NCI-H1417 (cell line): Measurements from ENCODE around the gene KPNA3.
"Not testable (repeated sequence)": the region's sequence is repeated elsewhere in the genome, so short reads cannot be mapped to it uniquely, and the experiment has no call there.

ENCODE experiments used
- DNase-seq, 3 experiments: peaks; one replicate each; lab custom pipeline; 2025; lab: John Stamatoyannopoulos, UW

Gene KPNA3, protein sequence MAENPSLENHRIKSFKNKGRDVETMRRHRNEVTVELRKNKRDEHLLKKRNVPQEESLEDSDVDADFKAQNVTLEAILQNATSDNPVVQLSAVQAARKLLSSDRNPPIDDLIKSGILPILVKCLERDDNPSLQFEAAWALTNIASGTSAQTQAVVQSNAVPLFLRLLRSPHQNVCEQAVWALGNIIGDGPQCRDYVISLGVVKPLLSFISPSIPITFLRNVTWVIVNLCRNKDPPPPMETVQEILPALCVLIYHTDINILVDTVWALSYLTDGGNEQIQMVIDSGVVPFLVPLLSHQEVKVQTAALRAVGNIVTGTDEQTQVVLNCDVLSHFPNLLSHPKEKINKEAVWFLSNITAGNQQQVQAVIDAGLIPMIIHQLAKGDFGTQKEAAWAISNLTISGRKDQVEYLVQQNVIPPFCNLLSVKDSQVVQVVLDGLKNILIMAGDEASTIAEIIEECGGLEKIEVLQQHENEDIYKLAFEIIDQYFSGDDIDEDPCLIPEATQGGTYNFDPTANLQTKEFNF

DNA sequence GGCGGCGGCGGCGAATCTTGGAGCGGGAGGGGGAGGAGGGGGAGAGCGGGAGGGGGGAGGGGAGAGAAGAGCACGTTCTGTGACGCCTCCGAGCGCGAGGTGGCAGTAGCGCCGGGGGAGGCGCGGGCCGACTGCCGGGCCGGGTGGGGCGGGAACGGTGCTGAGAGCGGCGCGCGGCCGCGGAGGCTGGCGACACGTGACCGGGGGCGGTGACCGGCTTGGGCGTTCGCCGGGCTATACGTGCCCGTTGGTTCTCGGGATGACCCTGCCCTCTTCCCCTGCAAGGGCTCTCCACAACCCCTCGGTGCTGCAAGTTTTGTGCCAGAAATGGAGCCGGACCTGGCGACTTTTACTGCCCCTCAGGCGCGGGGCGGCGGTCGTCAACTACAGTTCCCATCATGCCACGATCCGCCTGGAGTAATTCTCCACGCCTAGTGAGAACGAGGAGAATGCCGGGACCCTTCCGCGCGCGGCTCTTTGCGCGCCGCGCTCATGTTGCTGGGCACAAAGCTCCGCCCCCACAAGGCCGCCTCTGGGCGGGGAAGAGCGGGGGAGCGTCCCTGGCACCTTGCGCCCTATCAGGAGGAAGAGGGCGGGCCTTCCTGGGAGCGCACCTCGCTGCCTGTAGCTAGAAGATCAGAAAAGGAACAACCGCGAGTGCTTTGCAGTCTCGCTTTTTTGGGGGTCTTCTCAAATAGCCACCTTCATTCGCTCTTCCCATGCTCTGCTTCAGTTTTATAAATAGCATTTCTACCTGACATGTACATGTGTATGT lies at the start of gene KPNA3:
TSS of gene KPNA3 (minus strand) at position 133 of the 775 bp plus-strand sequence. CDS start 176 bp downstream, outside the sequence.
- peak; percentile 98 to 100 (median 99) for DNase-seq

DNA sequence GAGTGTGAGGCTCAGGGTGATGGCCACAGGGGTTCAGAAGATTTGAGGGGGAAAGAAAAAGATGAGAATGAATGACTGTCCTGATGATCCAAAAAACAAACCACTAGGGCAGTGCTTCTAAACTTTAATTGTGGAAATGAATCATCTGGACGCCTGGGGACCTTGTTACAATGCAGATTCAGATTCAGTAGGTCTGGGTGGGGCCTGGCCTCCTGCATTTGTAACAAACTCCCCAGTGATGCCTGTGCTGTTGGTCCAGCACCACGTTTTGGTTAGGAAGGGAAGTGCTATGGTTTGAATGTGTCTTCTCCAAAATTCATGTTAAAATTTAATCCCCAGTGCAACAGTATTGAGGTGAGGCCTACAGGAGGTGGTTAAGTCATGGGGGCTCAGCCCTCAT lies 49.5 kb upstream of the KPNA3 start:
- no peak for DNase-seq

DNA sequence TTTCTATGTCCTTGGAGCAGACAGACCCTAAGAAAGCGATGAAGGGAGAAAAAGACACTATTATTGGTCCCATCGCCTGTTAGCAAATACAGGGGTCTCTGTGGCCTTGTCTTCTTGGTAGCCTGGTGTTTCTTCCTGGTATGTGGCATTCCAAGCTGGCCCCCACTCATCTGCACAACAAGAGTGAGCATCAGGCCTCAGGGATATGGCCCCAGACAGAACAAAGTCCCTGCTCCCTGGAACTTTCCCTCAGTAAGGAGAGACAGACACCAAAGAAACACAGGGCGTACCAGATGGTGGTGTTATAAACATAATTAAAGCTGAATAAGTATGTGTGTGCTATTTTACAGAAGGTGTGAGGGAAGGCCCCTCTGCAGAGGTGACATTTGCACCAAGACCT lies 48.2 kb upstream of the KPNA3 start:
- DNase-seq: no peak

DNA sequence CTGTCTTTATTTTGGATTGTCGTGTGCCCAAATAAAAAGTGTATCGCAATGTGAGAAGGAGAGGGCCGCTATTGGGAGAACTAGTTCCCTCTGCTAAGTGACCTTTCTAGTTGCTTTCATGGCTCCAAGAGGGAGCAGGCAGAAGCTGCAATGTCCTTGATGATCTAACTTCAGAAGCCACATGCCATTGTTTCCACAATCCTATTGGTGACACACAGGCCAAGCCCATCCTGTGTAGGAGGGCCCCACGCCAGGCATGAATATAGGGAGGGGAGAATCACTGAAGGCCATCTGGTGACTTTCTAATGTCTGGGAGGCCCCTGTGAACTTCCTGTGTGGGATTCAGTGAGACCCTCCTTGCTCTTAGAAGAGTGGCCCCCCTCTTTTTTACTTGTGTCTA lies 47.8 kb upstream of the KPNA3 start:
- no peak for DNase-seq

DNA sequence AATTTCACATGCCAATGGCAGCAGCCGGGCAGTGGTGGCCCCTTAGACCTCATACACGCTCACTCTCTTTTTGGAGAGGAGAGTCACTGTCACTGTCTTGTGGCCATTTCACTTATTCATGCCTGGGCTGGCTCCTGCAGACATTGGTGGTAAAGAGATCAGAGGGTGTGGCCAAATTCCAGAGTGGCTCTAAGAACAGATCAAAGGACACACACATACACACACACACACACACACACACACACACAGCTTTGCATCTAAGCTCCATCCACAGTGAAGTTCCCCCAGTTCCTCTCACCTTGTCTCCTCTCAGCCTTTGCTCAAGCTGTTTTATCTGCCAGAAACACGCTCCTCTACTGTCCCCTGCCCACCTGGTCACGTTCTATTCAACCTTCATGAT lies 46.5 kb upstream of the KPNA3 start:
- DNase-seq: no peak

DNA sequence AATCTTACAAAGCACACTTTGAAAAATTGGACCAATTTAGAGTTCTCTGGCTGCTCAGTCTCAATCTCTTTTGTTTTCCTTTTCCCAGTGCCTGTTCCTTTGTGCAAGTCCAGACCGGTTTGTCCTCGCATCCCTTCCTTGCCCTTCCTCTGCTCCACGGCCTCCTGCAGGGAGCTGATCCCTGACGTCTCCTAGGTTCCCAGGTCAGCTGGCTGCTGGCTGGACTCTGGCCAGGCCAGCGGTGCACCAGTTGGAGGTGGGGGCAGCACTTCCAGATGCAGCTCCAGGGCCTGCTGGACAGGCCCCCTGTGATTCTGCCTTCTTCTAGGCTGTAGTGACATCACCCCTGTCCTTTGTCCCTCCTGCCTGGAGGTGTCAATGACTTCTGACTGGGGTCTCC lies 44.0 kb upstream of the KPNA3 start:
- peak in 2 of 3 experiments; percentile 60 to 82 for DNase-seq

DNA sequence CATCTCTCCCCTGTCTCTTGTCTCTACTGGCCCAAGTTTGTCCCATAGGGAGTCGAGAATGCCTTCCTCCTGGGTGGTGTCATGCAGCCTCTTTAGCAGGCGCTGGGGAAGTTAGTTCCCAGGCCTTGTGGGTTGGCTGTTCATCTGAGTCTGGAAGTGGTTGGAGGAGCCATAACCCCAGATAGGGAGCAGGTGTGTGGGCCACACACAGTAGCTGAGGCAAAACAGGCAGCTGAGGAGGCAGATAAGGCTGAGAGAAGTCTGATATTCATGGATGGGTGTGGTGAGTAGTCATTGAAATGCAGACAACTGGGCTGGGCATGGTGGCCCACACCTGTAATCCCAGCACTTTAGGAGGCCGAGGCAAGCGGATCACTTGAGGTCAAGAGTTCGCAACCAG lies 40.9 kb upstream of the KPNA3 start:
- no peak for DNase-seq

DNA sequence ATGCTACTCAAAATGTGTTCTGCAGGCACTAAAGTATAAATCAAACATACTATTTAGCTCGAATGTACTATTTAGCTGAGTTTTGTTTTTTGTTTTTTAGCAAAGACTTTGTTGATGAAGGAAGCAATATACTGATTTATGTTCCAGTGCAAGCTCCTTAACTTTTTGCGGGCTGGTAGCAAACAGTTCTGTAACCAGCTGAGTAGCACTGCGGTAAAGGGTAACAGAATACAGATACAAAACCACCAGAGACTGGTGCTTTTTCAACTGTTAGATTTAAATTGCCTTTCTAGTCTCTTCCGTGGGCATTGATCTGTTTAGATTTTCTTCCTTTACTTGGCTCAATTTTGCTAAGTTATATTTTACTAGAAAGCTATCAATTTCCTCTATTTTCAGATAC lies 39.0 kb upstream of the KPNA3 start:
- DNase-seq: no peak

DNA sequence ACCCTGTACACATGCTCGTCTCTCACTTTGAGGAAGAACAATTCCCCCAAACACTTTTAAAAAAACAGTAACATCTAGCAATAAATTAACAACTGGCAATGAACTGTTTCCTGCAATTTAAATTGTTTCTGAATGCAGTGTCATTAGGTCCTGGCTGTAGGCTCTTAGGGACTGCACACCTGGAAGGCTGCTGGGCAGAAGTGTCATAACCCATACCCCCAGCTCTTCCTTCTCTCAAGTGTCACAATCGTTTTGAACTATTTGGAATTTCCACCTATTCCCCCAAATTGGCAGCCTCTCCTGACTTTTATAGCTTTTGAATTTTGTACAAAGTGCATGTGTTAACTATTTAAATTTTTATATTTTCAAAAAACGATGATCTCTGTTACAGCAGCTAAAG lies 38.2 kb upstream of the KPNA3 start:
- DNase-seq: no peak

DNA sequence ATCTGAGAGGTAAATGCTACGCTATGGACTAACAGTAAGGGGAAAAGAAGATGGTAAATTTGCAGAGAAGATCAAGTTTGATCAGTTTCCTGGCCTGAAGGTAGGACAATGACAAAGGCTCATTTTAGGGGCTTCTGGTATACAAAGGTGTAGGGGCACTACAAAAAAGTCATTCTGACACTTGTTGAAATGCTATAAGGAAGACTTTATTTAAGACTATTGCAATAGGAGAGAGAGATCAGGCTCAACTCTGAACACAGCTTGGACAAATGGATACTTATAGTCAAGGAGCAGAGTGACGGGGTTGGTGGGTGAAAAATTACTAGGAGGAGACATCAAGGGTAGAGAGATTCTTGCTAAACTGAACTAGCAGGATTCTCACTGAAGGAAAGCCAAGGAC lies 37.2 kb upstream of the KPNA3 start:
- no peak for DNase-seq

DNA sequence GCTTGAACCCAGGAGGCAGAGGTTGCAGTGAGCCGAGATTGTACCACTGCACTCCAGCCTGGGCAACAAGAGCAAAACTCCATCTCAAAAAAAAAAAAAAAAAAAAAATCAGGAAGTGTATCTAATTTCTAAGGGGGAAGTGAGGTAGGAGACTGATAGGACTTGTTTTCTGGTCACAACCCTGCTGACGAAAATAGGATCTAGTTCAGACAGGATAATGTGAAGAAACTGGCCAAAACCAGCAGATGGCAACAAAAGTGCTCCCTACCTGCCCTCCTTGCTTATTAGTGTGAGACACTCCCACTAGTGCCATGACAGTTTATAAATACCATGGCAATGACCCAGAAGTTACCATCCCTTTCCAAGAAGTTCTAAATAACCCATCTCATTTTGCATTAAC lies 36.0 kb upstream of the KPNA3 start:
- peak in 1 of 3 experiments; percentile 16 for DNase-seq

DNA sequence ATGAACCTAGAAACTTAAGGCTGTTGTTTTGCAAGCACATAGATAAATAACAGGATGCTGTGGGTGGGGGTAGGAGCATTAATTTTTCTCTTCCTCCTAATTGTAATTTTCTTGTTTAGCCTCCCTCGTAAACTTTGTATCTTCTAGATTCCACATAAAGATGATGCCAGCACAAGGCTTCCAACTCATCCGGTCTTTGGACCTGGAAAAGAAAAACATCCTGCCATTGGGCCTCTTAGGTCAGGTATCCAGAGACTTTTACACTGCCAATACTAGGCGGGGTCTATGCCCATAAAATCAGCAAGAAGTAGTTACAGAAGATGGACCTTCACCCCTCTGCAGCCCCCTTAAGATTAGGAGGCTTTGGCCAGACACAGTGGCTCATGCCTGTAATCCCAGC lies 35.4 kb upstream of the KPNA3 start:
- no peak for DNase-seq

DNA sequence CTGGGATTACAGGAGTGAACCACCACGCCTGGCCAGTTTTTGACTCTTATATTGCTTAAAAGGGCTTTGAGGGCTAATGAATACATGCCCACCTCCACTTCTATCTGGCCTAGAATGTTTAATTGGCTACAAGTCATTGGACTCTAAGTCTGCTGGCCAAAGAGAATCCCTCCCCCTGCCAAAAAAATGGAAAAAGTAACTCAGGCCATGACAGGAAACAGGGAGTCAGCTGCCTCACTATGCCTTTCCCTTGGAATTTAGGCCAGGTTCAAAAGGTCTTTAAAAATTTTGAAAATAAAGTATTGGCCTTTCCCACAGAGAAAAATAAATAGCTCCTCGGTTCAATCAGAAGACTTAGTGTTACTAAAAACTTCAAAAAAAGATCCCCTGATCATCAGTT lies 34.9 kb upstream of the KPNA3 start:
- DNase-seq: no peak

DNA sequence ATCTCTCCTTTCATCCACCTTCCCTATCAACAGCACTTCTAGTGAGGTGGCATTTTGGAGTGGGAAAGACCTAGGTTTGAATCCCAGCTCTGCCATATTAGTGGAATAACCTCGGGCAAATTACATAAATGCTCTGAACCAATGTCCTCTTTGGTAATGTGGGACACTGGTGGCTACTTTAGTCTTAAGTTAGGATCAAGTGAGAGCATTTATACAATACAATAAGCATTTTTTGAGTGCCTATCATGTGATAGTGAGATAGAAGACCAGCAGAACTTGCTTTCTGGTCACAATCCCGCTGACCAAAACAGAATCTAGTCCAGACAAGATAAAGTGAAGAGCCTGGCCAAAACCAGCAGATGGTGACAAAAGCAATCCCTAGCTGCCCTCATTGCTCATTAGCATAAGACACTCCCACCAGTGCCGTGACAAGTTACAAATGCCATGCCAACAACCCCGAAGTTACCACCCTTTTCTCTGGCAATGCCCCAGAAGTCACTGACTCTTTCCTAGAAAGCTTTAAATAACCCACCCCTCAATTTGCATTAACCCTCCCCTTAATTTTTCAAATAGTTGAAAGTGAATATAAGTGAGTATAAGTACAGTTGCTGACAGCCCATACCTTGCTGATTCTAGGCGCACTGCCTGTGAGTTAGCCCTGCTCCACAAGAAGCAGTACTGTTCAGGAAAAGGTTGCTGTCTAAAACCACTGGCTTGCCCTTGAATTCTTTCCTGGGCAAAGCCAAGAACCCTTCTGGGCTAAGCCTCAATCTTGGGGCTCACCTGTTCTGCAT lies 28.9 kb upstream of the KPNA3 start:
- no peak for DNase-seq

DNA sequence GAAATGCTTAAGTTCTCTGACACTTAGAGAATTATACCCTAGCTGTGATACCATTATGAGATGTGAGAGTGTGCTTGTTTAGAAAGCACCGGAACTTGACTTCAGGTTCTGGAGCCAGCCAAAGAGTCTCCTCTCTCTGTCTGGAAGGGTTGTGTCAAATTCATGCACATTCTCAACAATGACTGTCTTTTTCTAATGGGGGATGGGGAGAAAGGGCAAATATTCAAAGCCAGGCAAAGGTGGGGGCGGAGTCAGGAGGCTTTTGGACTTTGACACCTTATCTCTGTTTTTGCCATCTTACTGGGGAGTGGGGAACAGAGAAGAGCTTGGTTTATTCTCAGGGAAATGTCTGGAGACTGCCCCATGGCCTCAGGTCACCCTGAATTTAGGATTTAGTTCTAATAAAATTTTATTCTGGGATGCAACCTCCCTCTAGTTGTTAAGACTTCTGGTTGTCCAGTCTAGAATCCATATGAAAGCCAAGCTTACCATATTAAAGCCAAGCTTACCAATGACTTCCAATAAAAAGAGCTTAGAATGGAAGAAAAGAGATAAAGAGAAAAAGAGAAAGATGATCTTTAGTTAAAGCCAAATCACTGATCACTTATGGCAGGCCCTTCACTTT lies 28.2 kb upstream of the KPNA3 start:
- no peak for DNase-seq

DNA sequence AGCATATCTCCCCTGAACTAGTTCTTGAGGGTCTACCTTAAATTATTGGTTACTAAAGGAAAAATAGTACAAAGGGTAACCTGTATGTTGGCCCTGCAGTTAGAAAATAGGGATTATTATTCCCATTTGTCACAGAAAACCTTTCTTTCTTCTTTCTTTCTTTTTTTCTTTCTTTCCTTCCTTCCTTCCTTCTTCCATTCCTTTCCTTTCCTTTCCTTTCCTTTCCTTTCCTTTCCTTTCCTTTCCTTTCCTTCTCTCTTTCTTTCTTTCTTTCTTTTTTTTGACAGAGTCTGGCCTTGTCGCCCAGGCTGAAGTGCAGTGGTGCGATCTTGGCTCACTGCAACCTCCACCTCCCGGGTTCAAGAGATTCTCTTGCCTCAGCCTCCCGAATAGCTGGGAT lies 23.6 kb upstream of the KPNA3 start:
- not testable (repeated sequence) for DNase-seq

DNA sequence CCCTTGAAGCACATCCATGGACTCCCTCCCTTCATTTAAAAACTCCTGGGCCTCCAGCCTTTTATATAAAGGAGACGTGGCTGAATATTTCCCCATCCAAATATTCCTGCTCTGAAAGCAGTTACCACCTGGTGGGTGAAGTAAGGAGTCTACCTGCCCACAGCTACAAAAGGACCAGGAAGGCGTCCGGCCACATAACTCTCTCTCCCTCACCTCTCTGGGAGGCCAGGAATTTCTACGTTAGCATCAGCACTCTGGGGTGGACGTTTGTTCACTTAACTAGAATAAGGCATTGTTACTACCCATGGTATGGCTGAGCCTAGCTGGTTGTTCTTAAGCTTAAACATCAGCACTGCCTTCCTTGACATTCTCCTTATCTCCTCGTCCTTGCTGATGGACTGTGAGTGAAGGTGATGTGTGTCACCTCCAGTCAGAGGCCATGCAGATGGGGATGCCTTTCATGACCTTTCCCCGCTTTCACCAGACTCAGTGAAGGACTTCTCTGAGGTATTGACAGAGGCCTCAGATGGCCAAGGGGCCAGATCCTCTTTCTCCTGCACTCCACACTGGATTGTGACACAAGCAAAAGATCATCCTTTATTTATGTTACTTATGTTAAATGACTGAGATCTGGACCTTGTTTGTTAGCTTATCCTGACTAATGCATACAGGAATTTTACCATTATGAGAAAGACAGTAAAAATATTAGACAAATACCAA lies 22.2 kb upstream of the KPNA3 start:
- DNase-seq: no peak

DNA sequence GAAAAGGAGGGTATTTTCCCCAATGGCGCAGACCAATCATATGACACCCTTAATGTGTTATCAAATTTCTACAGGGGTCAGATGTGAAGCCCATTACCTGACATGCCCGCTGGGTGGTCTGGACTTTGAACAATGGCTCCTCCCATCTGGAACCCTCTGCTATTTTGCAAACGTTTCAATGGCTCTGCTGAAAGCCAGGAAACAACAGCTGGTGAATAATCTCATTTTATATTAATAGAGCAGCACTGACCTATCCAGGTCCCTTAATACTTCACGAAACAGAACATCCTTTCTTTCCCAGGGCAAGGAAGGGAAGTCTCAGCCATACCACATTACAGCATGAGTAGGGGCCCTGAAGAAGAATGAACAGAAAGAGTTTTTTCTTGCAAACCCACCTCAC lies 20.3 kb upstream of the KPNA3 start:
- no peak for DNase-seq

DNA sequence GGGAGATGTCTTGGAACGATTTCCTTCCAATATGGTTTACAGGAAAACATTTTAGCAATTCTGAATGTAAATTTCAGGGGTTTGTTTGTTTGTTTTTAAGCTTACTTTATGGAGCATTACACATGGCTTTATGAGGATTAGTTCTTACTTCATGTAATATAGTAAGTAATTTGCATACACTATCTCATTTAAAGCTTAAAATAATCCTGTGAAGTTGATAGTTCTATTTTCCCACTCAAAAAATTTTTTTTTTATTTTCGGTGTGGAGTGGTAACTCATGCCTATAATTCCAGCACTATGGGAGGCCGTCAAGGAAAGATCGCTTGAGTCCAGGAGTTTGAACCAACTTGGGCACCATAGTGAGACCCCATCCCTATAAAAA lies 19.0 kb upstream of the KPNA3 start:
- DNase-seq: no peak

DNA sequence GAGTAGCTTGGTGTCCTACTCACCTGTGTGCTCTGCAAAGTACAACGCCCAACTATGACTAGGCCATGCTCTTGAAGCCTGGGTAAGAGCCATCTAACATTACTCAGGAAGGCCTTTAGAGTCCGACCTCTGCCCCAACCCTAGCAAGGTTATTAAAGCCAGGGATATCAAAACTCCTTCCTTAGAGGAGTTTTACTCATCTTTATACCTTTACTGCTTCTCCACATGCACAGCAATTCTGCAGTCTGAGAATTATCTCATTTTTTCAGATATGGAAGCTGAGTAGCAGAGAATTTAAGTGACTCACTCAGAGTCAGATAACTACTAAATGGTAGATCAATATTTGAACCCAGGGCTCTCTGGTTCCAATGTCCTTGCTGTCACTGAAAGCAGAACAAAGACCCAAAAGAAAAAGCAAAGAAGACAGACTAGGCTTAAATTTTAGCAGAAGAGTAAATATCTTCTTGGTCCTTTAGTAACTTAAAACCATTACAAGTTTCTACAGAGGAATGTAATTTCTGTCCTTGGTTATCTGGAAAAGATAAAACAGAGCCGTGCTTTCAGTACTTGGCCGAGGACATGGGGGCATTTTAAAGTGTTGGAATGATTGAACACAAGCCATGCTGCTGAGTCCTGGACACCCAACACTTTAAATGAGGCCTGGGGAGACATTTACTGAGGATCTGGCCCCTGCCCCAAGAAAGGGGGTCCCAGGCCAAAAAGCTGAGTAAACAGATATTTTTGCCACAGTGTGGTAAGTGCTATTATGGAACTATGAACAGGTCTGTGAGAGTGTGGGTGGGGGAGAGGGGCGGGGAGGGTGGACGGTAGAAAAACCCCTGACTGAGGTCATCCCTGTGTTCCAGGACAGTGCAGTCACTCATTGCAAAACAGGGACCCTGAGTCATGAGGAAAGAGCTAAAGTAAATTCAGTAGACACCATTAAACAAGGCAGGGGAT lies 18.4 kb upstream of the KPNA3 start:
- DNase-seq: no peak
